GM18508 (cell line): ENCODE measurements around the gene SELENOV.

Source experiments
- ATAC-seq: cut with Tn5 transposase; IDR thresholded peaks from one replicate; pipeline ENCODE4 v1.9.1; 2021; ENCODE audit warnings: moderate number of reproducible peaks; ENCODE audit not compliant: insufficient read depth, unreplicated experiment

The SELENOV gene

GRCh38 chr19:39492225-39492624 lies 22.7 kb upstream of the SELENOV start:
- no peak for ATAC-seq

- ATAC-seq: no peak
These were observed 22.2 kb upstream of the SELENOV start for GRCh38 chr19:39492788-39493187.

GRCh38 chr19:39494661-39495060 lies 20.3 kb upstream of the SELENOV start:
- ATAC-seq: no peak

- no peak for ATAC-seq
These were observed 18.9 kb upstream of the SELENOV start for GRCh38 chr19:39496063-39496462.

- no peak for ATAC-seq
These were observed 17.3 kb upstream of the SELENOV start for GRCh38 chr19:39497701-39497995.

GRCh38 chr19:39497996-39498797 lies 16.7 kb upstream of the SELENOV start:
- ATAC-seq: no peak

- ATAC-seq: no peak
These were observed 15.9 kb upstream of the SELENOV start, which contains the start of gene DLL3 for GRCh38 chr19:39498798-39499642. Gene DLL3 (plus strand): TSS chr19:39498947. CDS start chr19:39498975, 28 bp downstream.

- no peak for ATAC-seq
These were observed 15.0 kb upstream of the SELENOV start for GRCh38 chr19:39499932-39500331.

GRCh38 chr19:39500543-39500942 lies 14.4 kb upstream of the SELENOV start:
- ATAC-seq: no peak

- no peak for ATAC-seq
These were observed 13.6 kb upstream of the SELENOV start for GRCh38 chr19:39501340-39501739.

- no peak for ATAC-seq
These were observed 12.1 kb upstream of the SELENOV start for GRCh38 chr19:39502640-39503417.

GRCh38 chr19:39506598-39506943 lies 8.4 kb upstream of the SELENOV start:
- ATAC-seq: no peak

GRCh38 chr19:39506944-39507714 lies 7.8 kb upstream of the SELENOV start:
- no peak for ATAC-seq

- ATAC-seq: no peak
These were observed 7.1 kb upstream of the SELENOV start for GRCh38 chr19:39507715-39508364.

GRCh38 chr19:39508629-39509028 lies 6.3 kb upstream of the SELENOV start:
- ATAC-seq: no peak

GRCh38 chr19:39509233-39509632 lies 5.7 kb upstream of the SELENOV start:
- no peak for ATAC-seq

GRCh38 chr19:39512988-39513387 lies 2.0 kb upstream of the SELENOV start:
- ATAC-seq: no peak

GRCh38 chr19:39515551-39516191 lies 732 bp downstream of the SELENOV start:
- ATAC-seq: no peak

- no peak for ATAC-seq
These were observed 1.3 kb downstream of the SELENOV start for GRCh38 chr19:39516270-39516669.
